ENCODE results near the gene ACACA.

The ACACA gene

GRCh38 chr17:37123941-37124820 is 282.5 kb downstream of the ACACA start (continued):
- TF ChIP-seq, protein P1, sequence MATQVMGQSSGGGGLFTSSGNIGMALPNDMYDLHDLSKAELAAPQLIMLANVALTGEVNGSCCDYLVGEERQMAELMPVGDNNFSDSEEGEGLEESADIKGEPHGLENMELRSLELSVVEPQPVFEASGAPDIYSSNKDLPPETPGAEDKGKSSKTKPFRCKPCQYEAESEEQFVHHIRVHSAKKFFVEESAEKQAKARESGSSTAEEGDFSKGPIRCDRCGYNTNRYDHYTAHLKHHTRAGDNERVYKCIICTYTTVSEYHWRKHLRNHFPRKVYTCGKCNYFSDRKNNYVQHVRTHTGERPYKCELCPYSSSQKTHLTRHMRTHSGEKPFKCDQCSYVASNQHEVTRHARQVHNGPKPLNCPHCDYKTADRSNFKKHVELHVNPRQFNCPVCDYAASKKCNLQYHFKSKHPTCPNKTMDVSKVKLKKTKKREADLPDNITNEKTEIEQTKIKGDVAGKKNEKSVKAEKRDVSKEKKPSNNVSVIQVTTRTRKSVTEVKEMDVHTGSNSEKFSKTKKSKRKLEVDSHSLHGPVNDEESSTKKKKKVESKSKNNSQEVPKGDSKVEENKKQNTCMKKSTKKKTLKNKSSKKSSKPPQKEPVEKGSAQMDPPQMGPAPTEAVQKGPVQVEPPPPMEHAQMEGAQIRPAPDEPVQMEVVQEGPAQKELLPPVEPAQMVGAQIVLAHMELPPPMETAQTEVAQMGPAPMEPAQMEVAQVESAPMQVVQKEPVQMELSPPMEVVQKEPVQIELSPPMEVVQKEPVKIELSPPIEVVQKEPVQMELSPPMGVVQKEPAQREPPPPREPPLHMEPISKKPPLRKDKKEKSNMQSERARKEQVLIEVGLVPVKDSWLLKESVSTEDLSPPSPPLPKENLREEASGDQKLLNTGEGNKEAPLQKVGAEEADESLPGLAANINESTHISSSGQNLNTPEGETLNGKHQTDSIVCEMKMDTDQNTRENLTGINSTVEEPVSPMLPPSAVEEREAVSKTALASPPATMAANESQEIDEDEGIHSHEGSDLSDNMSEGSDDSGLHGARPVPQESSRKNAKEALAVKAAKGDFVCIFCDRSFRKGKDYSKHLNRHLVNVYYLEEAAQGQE (tag by site-specific recombination; IDR thresholded peaks at IDR 0.05), result no peak
- no peak for TF ChIP-seq ZNF223 (tag by site-specific recombination; IDR thresholded peaks at IDR 0.05)
- TF ChIP-seq, protein P2, sequence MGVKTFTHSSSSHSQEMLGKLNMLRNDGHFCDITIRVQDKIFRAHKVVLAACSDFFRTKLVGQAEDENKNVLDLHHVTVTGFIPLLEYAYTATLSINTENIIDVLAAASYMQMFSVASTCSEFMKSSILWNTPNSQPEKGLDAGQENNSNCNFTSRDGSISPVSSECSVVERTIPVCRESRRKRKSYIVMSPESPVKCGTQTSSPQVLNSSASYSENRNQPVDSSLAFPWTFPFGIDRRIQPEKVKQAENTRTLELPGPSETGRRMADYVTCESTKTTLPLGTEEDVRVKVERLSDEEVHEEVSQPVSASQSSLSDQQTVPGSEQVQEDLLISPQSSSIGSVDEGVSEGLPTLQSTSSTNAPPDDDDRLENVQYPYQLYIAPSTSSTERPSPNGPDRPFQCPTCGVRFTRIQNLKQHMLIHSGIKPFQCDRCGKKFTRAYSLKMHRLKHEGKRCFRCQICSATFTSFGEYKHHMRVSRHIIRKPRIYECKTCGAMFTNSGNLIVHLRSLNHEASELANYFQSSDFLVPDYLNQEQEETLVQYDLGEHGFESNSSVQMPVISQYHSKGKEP (tag by site-specific recombination; IDR thresholded peaks at IDR 0.05), result no peak
- no peak for TF ChIP-seq ZNF274 (IDR thresholded peaks at IDR 0.05; ENCODE audit: low read length)
- no peak for TF ChIP-seq ZNF274 (tag by site-specific recombination; IDR thresholded peaks at IDR 0.05; ENCODE audit: borderline replicate concordance)
- no peak for TF ChIP-seq MZF1 (tag by site-specific recombination; IDR thresholded peaks at IDR 0.05; ENCODE audit: borderline replicate concordance)
- no peak for TF ChIP-seq ZNF174 (tag by site-specific recombination; IDR thresholded peaks at IDR 0.05)
- TF ChIP-seq BCL11B (tag by site-specific recombination; IDR thresholded peaks at IDR 0.05; ENCODE audit: low read depth), result no peak
- TF ChIP-seq ZNF645 (tag by site-specific recombination; IDR thresholded peaks at IDR 0.05), result no peak
- TF ChIP-seq MEIS1 (CRISPR knock-in tag; IDR thresholded peaks at IDR 0.05; ENCODE audit: borderline replicate concordance), result no peak
- TF ChIP-seq ZNF26 (tag by site-specific recombination; IDR thresholded peaks at IDR 0.05), result no peak
- TF ChIP-seq PBX3 (CRISPR knock-in tag; IDR thresholded peaks at IDR 0.05), result no peak

DNA sequence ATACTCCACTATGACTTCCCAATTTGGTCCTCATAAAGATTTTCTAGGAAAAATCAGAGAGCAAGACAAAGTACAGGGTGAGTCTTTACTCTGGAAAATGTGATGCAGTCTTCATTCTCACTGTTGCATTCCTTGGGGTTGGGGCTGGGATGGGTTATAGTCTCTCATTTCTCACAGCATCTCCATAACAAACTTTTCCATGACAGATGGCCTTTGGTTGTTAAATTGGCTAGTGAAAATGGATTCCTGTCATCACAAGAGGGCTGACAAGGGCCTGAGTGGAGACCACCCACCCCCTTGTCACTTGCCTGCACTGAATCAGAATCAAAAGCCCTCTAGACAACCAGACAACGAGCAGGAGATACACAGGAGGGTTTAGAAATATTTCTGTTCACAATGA is 283.2 kb downstream of the ACACA start:
- Histone ChIP-seq H3K9me3 (ENCODE audit: control insufficient read depth, insufficient read depth, low read depth, low read length) (no peaks in the 10 kb centered on the region), H3K36me3 (ENCODE audit: control insufficient read depth in 2 of 2, insufficient read depth in 1 of 2, low read length in 2 of 2) (peaks cover 13 to 49% of the 10 kb centered on the region in 2 experiments), H3K4me3 (ENCODE audit: low read depth, low read length) (no peak overlapping the region), H3K4me1 (ENCODE audit: control insufficient read depth, insufficient read depth, low read length) (peaks cover 7% of the 10 kb centered on the region), H3K27ac (ENCODE audit: extremely low read depth, low read depth, low read length) (no peak overlapping the region)
- ChIA-PET POLR2A (interaction anchor here (1.0 kb wide), 1 partner anchor 12 kb away, joined by 3 read pairs; no protein-coding TSS in a partner anchor), CTCF (interaction anchor here (0.5 to 2.1 kb wide), 4 partner anchors 76 to 280 kb away, joined by 3 to 6 read pairs (median 4); no protein-coding TSS in a partner anchor)
- TF ChIP-seq ZNF24 (tag by site-specific recombination; IDR thresholded peaks at IDR 0.05) (no peak), ZNF596 (tag by site-specific recombination; IDR thresholded peaks at IDR 0.05) (no peak), ZSCAN30 (tag by site-specific recombination; IDR thresholded peaks at IDR 0.05) (no peak), SALL2 (tag by site-specific recombination; IDR thresholded peaks at IDR 0.05; ENCODE audit: borderline replicate concordance) (no peak), YY1 (tag by site-specific recombination; IDR thresholded peaks at IDR 0.05) (no peak), ZNF654 (tag by site-specific recombination; IDR thresholded peaks at IDR 0.05; ENCODE audit: low read depth) (no peak), ZNF398 (tag by site-specific recombination; IDR thresholded peaks at IDR 0.05) (no peak), ZNF792 (tag by site-specific recombination; IDR thresholded peaks at IDR 0.05) (no peak), ZBTB48 (tag by site-specific recombination; IDR thresholded peaks at IDR 0.05) (no peak)
- TF ChIP-seq, protein P3, sequence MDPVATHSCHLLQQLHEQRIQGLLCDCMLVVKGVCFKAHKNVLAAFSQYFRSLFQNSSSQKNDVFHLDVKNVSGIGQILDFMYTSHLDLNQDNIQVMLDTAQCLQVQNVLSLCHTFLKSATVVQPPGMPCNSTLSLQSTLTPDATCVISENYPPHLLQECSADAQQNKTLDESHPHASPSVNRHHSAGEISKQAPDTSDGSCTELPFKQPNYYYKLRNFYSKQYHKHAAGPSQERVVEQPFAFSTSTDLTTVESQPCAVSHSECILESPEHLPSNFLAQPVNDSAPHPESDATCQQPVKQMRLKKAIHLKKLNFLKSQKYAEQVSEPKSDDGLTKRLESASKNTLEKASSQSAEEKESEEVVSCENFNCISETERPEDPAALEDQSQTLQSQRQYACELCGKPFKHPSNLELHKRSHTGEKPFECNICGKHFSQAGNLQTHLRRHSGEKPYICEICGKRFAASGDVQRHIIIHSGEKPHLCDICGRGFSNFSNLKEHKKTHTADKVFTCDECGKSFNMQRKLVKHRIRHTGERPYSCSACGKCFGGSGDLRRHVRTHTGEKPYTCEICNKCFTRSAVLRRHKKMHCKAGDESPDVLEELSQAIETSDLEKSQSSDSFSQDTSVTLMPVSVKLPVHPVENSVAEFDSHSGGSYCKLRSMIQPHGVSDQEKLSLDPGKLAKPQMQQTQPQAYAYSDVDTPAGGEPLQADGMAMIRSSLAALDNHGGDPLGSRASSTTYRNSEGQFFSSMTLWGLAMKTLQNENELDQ (tag by site-specific recombination; IDR thresholded peaks at IDR 0.05; ENCODE audit: low read depth), result no peak

Measured in HEK293 (cell line).